Esophagus muscularis mucosa (tissue), 4 donors: ENCODE measurements around the gene KAZN. TPM values are rescaled to one million over a fixed set of nuclear protein-coding genes. Genes with fewer than 3 reads are reported as not detected.

Experiments used
- DNase-seq: peaks from one replicate; pipeline ENCODE4 v3.0.0-alpha.2; 2017; ENCODE audit errors: extremely low spot score
- H3K27ac ChIP-seq, 4 donors: fragments of 200-600 bp; sonication (generic); replicated peaks in 1 of 4; 1 replicate in 3 of 4; 2 replicates in 1 of 4; pipeline ENCODE4 v1.5.1; 2016 to 2019; ENCODE audit warnings: mild to moderate bottlenecking in 1 of 4
- H3K27me3 ChIP-seq, 4 donors: fragments of 200-600 bp; sonication (generic); one replicate each; pipeline versions ENCODE4 v1.5.1 to v1.6.0; 2016 to 2019
- H3K36me3 ChIP-seq, 4 donors: fragments of 200-600 bp; sonication (generic); one replicate each; pipeline ENCODE4 v1.5.1; 2016 to 2019
- H3K4me1 ChIP-seq, 4 donors: fragments of 200-600 bp; sonication (generic); one replicate each; pipeline ENCODE4 v1.5.1; 2016 to 2019
- H3K4me3 ChIP-seq, 4 donors: fragments of 200-600 bp; sonication (generic); 1 replicate in 2 of 4; 2 replicates in 2 of 4; pipeline ENCODE4 v1.5.1; 2016 to 2019; ENCODE audit warnings: mild to moderate bottlenecking in 4 of 4, moderate library complexity in 1 of 4
- H3K9me3 ChIP-seq, 4 donors: fragments of 200-600 bp; sonication (generic); 1 replicate in 3 of 4; 2 replicates in 1 of 4; pipeline ENCODE4 v1.5.1; 2016 to 2019
- EP300 ChIP-seq: sonication (generic); formaldehyde crosslinking; IDR thresholded peaks from one replicate; pipeline ENCODE4 v1.6.1; 2017; ENCODE audit warnings: antibody characterized with exemption
- POLR2A ChIP-seq: fragments of 450-650 bp; IDR thresholded peaks from one replicate; pipeline ENCODE4 v1.6.1; 2017; ENCODE audit warnings: antibody characterized with exemption, moderate library complexity, mild to moderate bottlenecking, low read depth
- POLR2AphosphoS5 ChIP-seq, 2 donors: sonication (generic); formaldehyde crosslinking; IDR thresholded peaks; one replicate each; pipeline ENCODE4 v1.6.1; 2017; ENCODE audit warnings: antibody characterized with exemption in 2 of 2
- WGBS: methylation state at CpG from one replicate; pipeline ENCODE4 v1.1.5; 2018; 5-methylcytosine and 5-hydroxymethylcytosine counted together
- intact Hi-C: fragments of 100-400 bp; cut with DNase I; formaldehyde crosslinking; loops from one replicate; pipeline ENCODE4 v1.15.1; 2023
- total RNA-seq, 4 donors: library from RNA; depleted of rRNA; stranded (reverse); fragments of >200 nt; gene quantifications; one replicate each; pipeline versions ENCODE4 v1.1.0 to v1.2.1, GENCODE V29; 2016
- TF ChIP-seq, protein P1 (sequence below), 3 experiments: fragments of 200-600 bp in 2 of 3; fragments of 450-650 bp in 1 of 3; sonication (generic) in 2 of 3; IDR thresholded peaks; one replicate each; pipeline ENCODE4 v1.5.1; 2017 to 2019; ENCODE audit warnings: antibody characterized with exemption in 3 of 3, mild to moderate bottlenecking in 2 of 3, moderate library complexity in 1 of 3

The KAZN gene
- total RNA-seq, 4 donors from 2014 or later: 9.9 to 14.1 (median 11.9) TPM

DNA sequence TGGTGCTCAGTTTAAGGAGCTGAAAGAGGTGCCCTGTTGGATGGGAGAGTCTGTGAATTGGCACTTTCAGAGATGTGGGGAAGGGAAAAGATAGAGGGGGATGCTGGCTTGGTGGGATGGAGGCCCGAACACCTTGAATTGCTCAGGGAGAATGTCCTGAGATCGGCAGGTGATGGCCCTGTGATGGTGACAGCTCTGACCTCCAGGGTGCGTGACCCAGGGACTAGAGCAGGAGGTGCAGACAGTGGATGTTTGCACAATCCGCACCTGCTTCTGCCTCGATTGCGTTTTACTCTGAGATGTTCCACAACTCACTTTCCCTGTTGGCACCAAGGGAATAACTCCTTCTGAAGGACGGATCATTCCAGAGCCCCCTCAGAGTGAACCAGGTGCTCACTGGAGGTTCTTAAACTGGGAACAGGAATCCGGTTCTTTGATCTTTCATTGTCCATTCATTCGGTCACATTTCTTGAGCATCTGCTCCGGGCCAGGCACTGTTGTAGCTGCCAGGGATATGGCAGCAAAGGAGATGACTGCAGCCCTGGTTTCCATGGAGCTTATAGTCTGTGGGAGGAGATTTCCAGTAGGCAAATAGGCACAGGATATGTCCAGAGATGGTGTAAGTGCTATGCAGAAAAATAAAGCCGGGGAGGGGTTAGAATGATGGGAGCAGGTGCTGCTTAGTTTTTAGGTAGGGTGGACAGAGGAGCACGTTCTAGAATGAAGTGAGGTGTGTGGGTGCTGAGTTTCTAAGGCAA is 328.5 kb downstream of the KAZN start:
- no peak overlapping the region for H3K27ac ChIP-seq
- H3K4me1 ChIP-seq: peaks cover 24 to 39% (median 32%) of the 10 kb centered on the region in 4 donors
- H3K4me3 ChIP-seq: no peak overlapping the region
- DNase-seq: no peak
- no peak for TF ChIP-seq POLR2AphosphoS5 (IDR thresholded peaks at IDR 0.05)
- TF ChIP-seq POLR2A: no peak
- TF ChIP-seq EP300: no peak
- TF ChIP-seq, protein P1, sequence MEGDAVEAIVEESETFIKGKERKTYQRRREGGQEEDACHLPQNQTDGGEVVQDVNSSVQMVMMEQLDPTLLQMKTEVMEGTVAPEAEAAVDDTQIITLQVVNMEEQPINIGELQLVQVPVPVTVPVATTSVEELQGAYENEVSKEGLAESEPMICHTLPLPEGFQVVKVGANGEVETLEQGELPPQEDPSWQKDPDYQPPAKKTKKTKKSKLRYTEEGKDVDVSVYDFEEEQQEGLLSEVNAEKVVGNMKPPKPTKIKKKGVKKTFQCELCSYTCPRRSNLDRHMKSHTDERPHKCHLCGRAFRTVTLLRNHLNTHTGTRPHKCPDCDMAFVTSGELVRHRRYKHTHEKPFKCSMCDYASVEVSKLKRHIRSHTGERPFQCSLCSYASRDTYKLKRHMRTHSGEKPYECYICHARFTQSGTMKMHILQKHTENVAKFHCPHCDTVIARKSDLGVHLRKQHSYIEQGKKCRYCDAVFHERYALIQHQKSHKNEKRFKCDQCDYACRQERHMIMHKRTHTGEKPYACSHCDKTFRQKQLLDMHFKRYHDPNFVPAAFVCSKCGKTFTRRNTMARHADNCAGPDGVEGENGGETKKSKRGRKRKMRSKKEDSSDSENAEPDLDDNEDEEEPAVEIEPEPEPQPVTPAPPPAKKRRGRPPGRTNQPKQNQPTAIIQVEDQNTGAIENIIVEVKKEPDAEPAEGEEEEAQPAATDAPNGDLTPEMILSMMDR (IDR thresholded peaks at IDR 0.05): no peak
- H3K36me3 ChIP-seq: no peaks in the 10 kb centered on the region
- H3K9me3 ChIP-seq: no peaks in the 10 kb centered on the region
- intact Hi-C loops: loop anchor here (5.0 kb wide), 1 partner anchor 40 kb away; no protein-coding TSS in a partner anchor
- H3K27me3 ChIP-seq: no peaks in the 10 kb centered on the region
- 96% methylated on average over 12 of the region's 12 CpGs for WGBS

DNA sequence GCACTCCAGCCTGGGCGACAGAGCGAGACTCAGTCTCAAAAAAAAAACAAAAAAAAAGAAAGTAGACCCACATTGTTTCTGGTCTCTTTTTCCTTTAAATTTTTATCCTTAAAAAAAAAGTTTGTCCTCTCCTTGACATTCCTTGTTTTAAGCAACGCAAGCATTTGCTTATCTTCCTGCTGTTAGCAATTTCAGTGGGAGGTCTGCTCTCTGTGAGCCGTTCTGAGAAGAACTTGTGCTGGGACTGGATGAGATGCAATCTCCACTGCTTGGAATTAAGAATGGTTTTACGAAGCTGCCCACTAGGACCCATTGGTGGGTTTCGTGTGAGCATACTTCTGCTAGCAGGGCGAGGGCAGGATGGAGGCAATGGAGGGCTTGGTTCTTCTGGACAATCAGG is 329.9 kb downstream of the KAZN start:
- no peak for TF ChIP-seq POLR2A
- TF ChIP-seq EP300: no peak
- TF ChIP-seq POLR2AphosphoS5 (IDR thresholded peaks at IDR 0.05): no peak
- TF ChIP-seq, protein P1 (IDR thresholded peaks at IDR 0.05): no peak
- intact Hi-C loops: loop anchor here (5.0 kb wide), 1 partner anchor 39 kb away; no protein-coding TSS in a partner anchor
- H3K4me3 ChIP-seq: no peak overlapping the region
- H3K9me3 ChIP-seq: no peaks in the 10 kb centered on the region
- H3K36me3 ChIP-seq: no peaks in the 10 kb centered on the region
- DNase-seq: no peak
- no peak overlapping the region for H3K27ac ChIP-seq
- H3K4me1 ChIP-seq: peaks cover 24 to 38% (median 30%) of the 10 kb centered on the region in 4 donors
- no peaks in the 10 kb centered on the region for H3K27me3 ChIP-seq
- WGBS: 88% methylated on average over 6 of the region's 7 CpGs

GRCh38 chr1:14928886-14929546 is 330.5 kb downstream of the KAZN start:
- TF ChIP-seq, protein P1 (IDR thresholded peaks at IDR 0.05): no peak
- TF ChIP-seq EP300: no peak
- no peak for TF ChIP-seq POLR2A
- TF ChIP-seq POLR2AphosphoS5 (IDR thresholded peaks at IDR 0.05): no peak
- WGBS: 100% methylated on average over 2 of the region's 2 CpGs
- Histone ChIP-seq H3K4me1 (peaks cover 23 to 34% (median 26%) of the 10 kb centered on the region in 4 donors), H3K27ac (no peak overlapping the region), H3K27me3 (no peaks in the 10 kb centered on the region), H3K9me3 (no peaks in the 10 kb centered on the region), H3K36me3 (no peaks in the 10 kb centered on the region), H3K4me3 (no peak overlapping the region)
- intact Hi-C loops: loop anchor here (5.0 kb wide), 1 partner anchor 38 kb away; no protein-coding TSS in a partner anchor
- DNase-seq: no peak

- no peak for DNase-seq
- Histone ChIP-seq H3K27ac (no peak overlapping the region), H3K27me3 (no peaks in the 10 kb centered on the region), H3K9me3 (no peaks in the 10 kb centered on the region), H3K36me3 (no peaks in the 10 kb centered on the region), H3K4me1 (peaks cover 21 to 32% (median 24%) of the 10 kb centered on the region in 4 donors), H3K4me3 (no peak overlapping the region)
- TF ChIP-seq POLR2AphosphoS5 (IDR thresholded peaks at IDR 0.05): no peak
- TF ChIP-seq POLR2A: no peak
- TF ChIP-seq EP300: no peak
- TF ChIP-seq, protein P1 (IDR thresholded peaks at IDR 0.05): no peak
- intact Hi-C loops: loop anchor here (5.0 kb wide), 1 partner anchor 38 kb away; no protein-coding TSS in a partner anchor
- WGBS: 79% methylated on average over 22 of the region's 22 CpGs
These were observed 331.2 kb downstream of the KAZN start for GRCh38 chr1:14929547-14930246.
